RWPE2 (cell line): ENCODE data around the gene CTBP2.

ENCODE experiments used
- ATAC-seq: fragments of 200-7000 bp; cut with Tn5 transposase; 3 replicates; pipeline ENCODE4 v1.9.1; 2021; ENCODE audit warnings: low read depth
- DNase-seq: peaks from one replicate; pipeline ENCODE4 v3.0.0-alpha.2; 2020; ENCODE audit warnings: low spot score
- H3K27ac ChIP-seq: fragments of 450-650 bp; 2 replicates; pipeline ENCODE4 v1.5.1; 2017; ENCODE audit warnings: mild to moderate bottlenecking; ENCODE audit not compliant: poor library complexity, severe bottlenecking
- H3K27me3 ChIP-seq: fragments of 250-450 bp; sonication (Bioruptor Pico); 2 replicates; pipeline ENCODE4 v1.5.1; 2021; ENCODE audit warnings: mild to moderate bottlenecking, moderate library complexity; ENCODE audit not compliant: insufficient read depth, poor library complexity, severe bottlenecking
- H3K36me3 ChIP-seq: fragments of 250-450 bp; sonication (Bioruptor Pico); 2 replicates; pipeline ENCODE4 v1.5.1; 2020; ENCODE audit warnings: low read depth, mild to moderate bottlenecking, moderate library complexity
- H3K4me1 ChIP-seq: fragments of 250-450 bp; sonication (Bioruptor Pico); 2 replicates; pipeline ENCODE4 v1.5.1; 2021; ENCODE audit warnings: mild to moderate bottlenecking, moderate library complexity; ENCODE audit not compliant: insufficient read depth, poor library complexity, severe bottlenecking
- H3K4me3 ChIP-seq: fragments of 250-450 bp; sonication (Bioruptor Pico); 2 replicates; pipeline ENCODE4 v1.5.1; 2021; ENCODE audit warnings: mild to moderate bottlenecking, moderate library complexity; ENCODE audit not compliant: severe bottlenecking
- H3K9me3 ChIP-seq: fragments of 250-450 bp; sonication (Bioruptor Pico); 2 replicates; pipeline ENCODE4 v1.5.1; 2021; ENCODE audit warnings: mild to moderate bottlenecking, moderate library complexity; ENCODE audit not compliant: severe bottlenecking
- TF ChIP-seq, protein P1 (sequence below): fragments of 450-650 bp; IDR thresholded peaks from one replicate; pipeline ENCODE4 v1.5.1; 2017; ENCODE audit warnings: mild to moderate bottlenecking, moderate library complexity; ENCODE audit not compliant: poor library complexity, severe bottlenecking

Gene CTBP2

DNA sequence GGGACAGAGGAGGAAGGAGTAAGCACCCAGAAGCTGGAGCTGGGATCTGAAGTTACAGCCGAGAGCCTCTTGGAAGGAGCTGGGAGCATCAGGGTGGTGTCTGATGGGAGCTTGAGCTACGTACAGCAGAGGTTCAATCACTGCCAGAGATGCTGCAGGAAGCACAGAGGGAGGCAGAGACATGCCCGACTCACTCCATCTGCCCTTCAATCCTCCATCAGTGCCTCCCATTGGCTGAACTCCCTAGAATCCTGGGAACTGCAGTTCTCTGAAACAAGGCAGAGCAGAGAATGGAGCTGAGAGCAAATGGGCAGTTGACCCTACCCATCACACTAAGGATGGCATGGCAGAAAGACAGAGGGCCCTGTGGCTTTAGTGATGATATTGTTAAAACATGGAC, 40.0 kb upstream of the CTBP2 start:
- no peak for ATAC-seq
- peaks cover 14% of the 10 kb centered on the region for H3K4me1 ChIP-seq
- no peak overlapping the region for H3K27ac ChIP-seq
- H3K27me3 ChIP-seq: no peaks in the 10 kb centered on the region
- TF ChIP-seq, protein P1, sequence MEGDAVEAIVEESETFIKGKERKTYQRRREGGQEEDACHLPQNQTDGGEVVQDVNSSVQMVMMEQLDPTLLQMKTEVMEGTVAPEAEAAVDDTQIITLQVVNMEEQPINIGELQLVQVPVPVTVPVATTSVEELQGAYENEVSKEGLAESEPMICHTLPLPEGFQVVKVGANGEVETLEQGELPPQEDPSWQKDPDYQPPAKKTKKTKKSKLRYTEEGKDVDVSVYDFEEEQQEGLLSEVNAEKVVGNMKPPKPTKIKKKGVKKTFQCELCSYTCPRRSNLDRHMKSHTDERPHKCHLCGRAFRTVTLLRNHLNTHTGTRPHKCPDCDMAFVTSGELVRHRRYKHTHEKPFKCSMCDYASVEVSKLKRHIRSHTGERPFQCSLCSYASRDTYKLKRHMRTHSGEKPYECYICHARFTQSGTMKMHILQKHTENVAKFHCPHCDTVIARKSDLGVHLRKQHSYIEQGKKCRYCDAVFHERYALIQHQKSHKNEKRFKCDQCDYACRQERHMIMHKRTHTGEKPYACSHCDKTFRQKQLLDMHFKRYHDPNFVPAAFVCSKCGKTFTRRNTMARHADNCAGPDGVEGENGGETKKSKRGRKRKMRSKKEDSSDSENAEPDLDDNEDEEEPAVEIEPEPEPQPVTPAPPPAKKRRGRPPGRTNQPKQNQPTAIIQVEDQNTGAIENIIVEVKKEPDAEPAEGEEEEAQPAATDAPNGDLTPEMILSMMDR: no peak
- no peaks in the 10 kb centered on the region for H3K9me3 ChIP-seq
- no peak overlapping the region for H3K4me3 ChIP-seq
- DNase-seq: no peak
- no peaks in the 10 kb centered on the region for H3K36me3 ChIP-seq

DNA sequence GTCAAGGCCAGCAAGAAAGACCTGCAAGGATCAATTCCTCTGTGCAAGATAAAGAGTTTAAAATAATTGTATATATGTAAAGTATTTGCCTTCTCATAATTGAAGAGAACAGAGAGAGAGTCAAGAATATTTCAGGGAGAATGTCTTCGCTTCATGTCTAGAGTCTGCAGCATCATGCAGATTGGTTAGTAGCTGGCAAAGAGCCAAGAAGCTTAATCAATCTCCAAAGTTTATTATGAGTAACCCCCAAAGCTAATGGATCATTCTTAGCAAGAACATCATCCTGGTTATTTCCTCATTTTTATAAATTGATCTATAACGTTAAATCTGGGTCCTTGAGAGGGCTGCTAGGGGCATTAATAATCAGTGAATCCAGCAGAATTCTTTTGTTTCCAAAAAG, 38.9 kb upstream of the CTBP2 start:
- H3K9me3 ChIP-seq: no peaks in the 10 kb centered on the region
- H3K4me1 ChIP-seq: peaks cover 14% of the 10 kb centered on the region
- no peak overlapping the region for H3K27ac ChIP-seq
- no peak overlapping the region for H3K4me3 ChIP-seq
- ATAC-seq (no peak), DNase-seq (no peak)
- TF ChIP-seq, protein P1: no peak
- no peaks in the 10 kb centered on the region for H3K36me3 ChIP-seq
- H3K27me3 ChIP-seq: no peaks in the 10 kb centered on the region

DNA sequence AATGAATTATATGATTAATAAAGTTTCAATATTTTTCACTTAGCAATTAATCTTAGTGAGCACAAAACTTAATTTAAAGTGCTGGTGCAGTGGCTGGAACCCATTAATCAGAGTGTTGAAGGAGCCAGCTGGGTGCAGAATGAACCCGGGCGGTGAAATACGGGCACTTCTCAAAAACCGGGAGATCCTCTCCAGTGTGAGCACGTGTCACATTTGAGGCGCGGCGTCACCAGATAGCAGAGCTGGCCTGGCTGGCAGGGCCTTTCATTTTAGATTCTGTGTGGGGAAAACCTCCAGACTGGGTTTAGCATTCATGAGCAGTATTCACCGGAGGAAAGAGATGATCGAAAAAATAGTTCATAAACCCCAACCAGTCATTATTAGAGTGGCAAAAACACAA, 34.5 kb upstream of the CTBP2 start:
- Histone ChIP-seq H3K9me3 (no peaks in the 10 kb centered on the region), H3K27me3 (no peaks in the 10 kb centered on the region), H3K4me3 (no peak overlapping the region), H3K36me3 (no peaks in the 10 kb centered on the region), H3K4me1 (no peaks in the 10 kb centered on the region), H3K27ac (no peak overlapping the region)
- DNase-seq (no peak), ATAC-seq (no peak)
- TF ChIP-seq, protein P1: no peak

- TF ChIP-seq, protein P1: no peak
- no peak for DNase-seq
- no peaks in the 10 kb centered on the region for H3K36me3 ChIP-seq
These were observed 33.0 kb upstream of the CTBP2 start for GRCh38 chr10:125193306-125193877.

GRCh38 chr10:125192620-125193019, 32.3 kb upstream of the CTBP2 start:
- Histone ChIP-seq H3K9me3 (no peaks in the 10 kb centered on the region), H3K36me3 (no peaks in the 10 kb centered on the region), H3K27me3 (no peaks in the 10 kb centered on the region), H3K4me1 (no peaks in the 10 kb centered on the region), H3K27ac (no peak overlapping the region), H3K4me3 (no peak overlapping the region)
- TF ChIP-seq, protein P1: no peak
- DNase-seq: no peak
- ATAC-seq: no peak

More at GRCh38 chr10:125193306-125193877, 33.0 kb upstream of the CTBP2 start:
- Histone ChIP-seq H3K27me3 (no peaks in the 10 kb centered on the region), H3K27ac (no peak overlapping the region), H3K4me1 (no peaks in the 10 kb centered on the region), H3K9me3 (no peaks in the 10 kb centered on the region), H3K4me3 (no peak overlapping the region)
- no peak for ATAC-seq
